Activated CD8-positive, alpha-beta memory T cell treated with anti-CD3 and anti-CD28 coated beads, Interleukin-2, amount 50 U/mL, for 1 hour (primary cell): ENCODE results near the gene GLDN.

Source experiments
- DNase-seq: peaks from one replicate; pipeline ENCODE4 v3.0.0-alpha.2; 2020; ENCODE audit errors: extremely low read depth

Gene GLDN

GRCh38 chr15:51322621-51323296 is 18.7 kb upstream of the GLDN start:
- DNase-seq, result no peak

- DNase-seq, result no peak
Measured at GRCh38 chr15:51323749-51324148, 17.7 kb upstream of the GLDN start.

GRCh38 chr15:51325167-51325566 is 16.3 kb upstream of the GLDN start:
- DNase-seq, result no peak

- no peak for DNase-seq
Measured at GRCh38 chr15:51327081-51327480, 14.4 kb upstream of the GLDN start.

- no peak for DNase-seq
Measured at GRCh38 chr15:51328926-51329325, 12.5 kb upstream of the GLDN start.

GRCh38 chr15:51331141-51331540 is 10.3 kb upstream of the GLDN start:
- DNase-seq, result no peak

GRCh38 chr15:51332206-51333147 is 9.0 kb upstream of the GLDN start:
- DNase-seq, result no peak

GRCh38 chr15:51333571-51333970 is 7.9 kb upstream of the GLDN start:
- DNase-seq, result no peak

GRCh38 chr15:51334011-51334451 is 7.4 kb upstream of the GLDN start:
- no peak for DNase-seq

- no peak for DNase-seq
Measured at GRCh38 chr15:51335087-51335486, 6.4 kb upstream of the GLDN start.

- no peak for DNase-seq
Measured at GRCh38 chr15:51335538-51336410, 5.7 kb upstream of the GLDN start.

GRCh38 chr15:51338496-51338895 is 3.0 kb upstream of the GLDN start, which contains the start of gene CYP19A1:
Gene CYP19A1 (minus strand): TSS chr15:51338596. CDS start chr15:51242912, 95,684 bp downstream.
- no peak for DNase-seq

- no peak for DNase-seq
Measured at GRCh38 chr15:51342227-51342999, 958 bp downstream of the GLDN start.

GRCh38 chr15:51343466-51343865 is 2.0 kb downstream of the GLDN start:
- DNase-seq, result no peak

- DNase-seq, result no peak
Measured at GRCh38 chr15:51346136-51346535, 4.7 kb downstream of the GLDN start.

- no peak for DNase-seq
Measured at GRCh38 chr15:51348688-51349087, 7.2 kb downstream of the GLDN start.

- DNase-seq, result no peak
Measured at GRCh38 chr15:51349156-51349844, 7.8 kb downstream of the GLDN start.

- DNase-seq, result no peak
Measured at GRCh38 chr15:51350723-51351122, 9.3 kb downstream of the GLDN start.

- DNase-seq, result no peak
Measured at GRCh38 chr15:51353976-51354375, 12.5 kb downstream of the GLDN start.

GRCh38 chr15:51355096-51355495 is 13.6 kb downstream of the GLDN start:
- DNase-seq, result no peak

GRCh38 chr15:51356147-51356546 is 14.7 kb downstream of the GLDN start:
- no peak for DNase-seq
